H1 (cell line): ENCODE results near the gene TAF9B. TPM values are rescaled to one million over a fixed set of nuclear protein-coding genes. Genes with fewer than 3 reads are reported as not detected.

ENCODE experiments used
- BRCA1 ChIP-seq: IDR thresholded peaks from 2 replicates; pipeline ENCODE4 v1.6.1; 2012; ENCODE audit warnings: low read depth, low read length, improper control_type of control experiment
- CHD7 ChIP-seq: fragments of 300-600 bp; sonication (generic); IDR thresholded peaks from 2 replicates; pipeline ENCODE4 v1.7.1; 2012; ENCODE audit warnings: low read length, moderate library complexity, mild to moderate bottlenecking, inconsistent platforms; ENCODE audit not compliant: insufficient replicate concordance
- CTBP2 ChIP-seq: IDR thresholded peaks from 2 replicates; pipeline ENCODE4 v1.7.0; 2011; ENCODE audit warnings: borderline replicate concordance, mild to moderate bottlenecking, moderate library complexity, mixed read lengths, low read length; ENCODE audit not compliant: insufficient read depth, insufficient read length
- GTF2F1 ChIP-seq: IDR thresholded peaks from 2 replicates; pipeline ENCODE4 v1.6.1; 2012; ENCODE audit warnings: low read depth, low read length, improper control_type of control experiment, borderline replicate concordance
- KDM1A ChIP-seq: fragments of 200-600, 300-600 bp; sonication (generic); IDR thresholded peaks from 2 replicates; pipeline ENCODE4 v1.7.1; 2016; ENCODE audit warnings: mild to moderate bottlenecking, low read length, borderline replicate concordance
- POLR2AphosphoS5 ChIP-seq: IDR thresholded peaks from 2 replicates; pipeline ENCODE4 v1.6.1; 2011; ENCODE audit warnings: low read depth, low read length
- SIN3A ChIP-seq, 2 experiments: IDR thresholded peaks in 1 of 2; conservative IDR thresholded peaks in 1 of 2; 2 replicates each; pipeline ENCODE4 v1.6.1; 2011 to 2012; ENCODE audit warnings: low read length in 2 of 2, improper control_type of control experiment in 1 of 2, low read depth in 1 of 2, mild to moderate bottlenecking in 1 of 2
- SP4 ChIP-seq: IDR thresholded peaks from 2 replicates; pipeline ENCODE4 v1.6.1; 2012; ENCODE audit warnings: low read length, inconsistent platforms
- YY1 ChIP-seq: IDR thresholded peaks from 2 replicates; pipeline ENCODE4 v1.6.1; 2011; ENCODE audit warnings: low read depth, mild to moderate bottlenecking, low read length
- polyA plus RNA-seq, 7 experiments: library from polyadenylated mRNA; depleted of rRNA in 3 of 7; stranded (reverse) in 5 of 7; unstranded in 2 of 7; fragments of >200 nt in 5 of 7; fragments of 200-250 nt in 2 of 7; gene quantifications; 1 replicate in 5 of 7; 2 replicates in 1 of 7; 4 replicates in 1 of 7; pipeline versions ENCODE4 v1.2.1 to v1.2.3, GENCODE V29; 2011 to 2013; ENCODE audit warnings: missing spikeins in 2 of 7, mixed read lengths in 2 of 7
- total RNA-seq: library from RNA; stranded (reverse); fragmentation: NEBNext Ultra II Directional; extraction: Animal tissue kit (Norgen Biotek cat#: 25700); gene quantifications from 2 replicates; pipeline ENCODE4 v1.2.1, GENCODE V29; 2021
- TF ChIP-seq, protein P1 (sequence below): IDR thresholded peaks from 2 replicates; pipeline ENCODE4 v1.6.1; 2012; ENCODE audit warnings: low read length, inconsistent platforms

Gene TAF9B
- total and polyA plus RNA-seq, 2 of the 8 experiments (the other 6 are each of a cell fraction or from before 2014, with no cell fraction given), result 23.8 to 42.8 TPM

DNA sequence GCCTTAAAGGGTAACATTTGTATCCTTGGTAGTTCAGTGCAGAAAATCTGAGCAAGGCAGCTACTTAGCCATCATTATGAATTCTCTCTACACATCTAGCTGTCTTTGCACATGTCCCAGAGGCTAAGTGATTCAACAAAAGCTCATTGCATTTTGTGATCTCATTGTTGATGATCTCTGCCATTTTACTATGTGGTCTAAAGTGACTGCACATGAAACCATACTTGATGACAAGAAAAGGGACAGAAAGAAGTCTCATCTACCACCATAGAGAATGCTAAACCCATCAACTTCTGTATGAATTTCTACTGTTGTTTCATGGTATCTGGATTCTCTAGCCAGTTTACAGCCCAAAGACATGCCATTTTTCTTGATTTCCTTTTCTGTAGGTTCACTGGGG is 41.3 kb downstream of the TAF9B start (continued):
- no peak for TF ChIP-seq CHD7
- no peak for TF ChIP-seq GTF2F1
- TF ChIP-seq CTBP2, result no peak
- TF ChIP-seq SP4, result no peak
- no peak for TF ChIP-seq BRCA1
- TF ChIP-seq, protein P1, sequence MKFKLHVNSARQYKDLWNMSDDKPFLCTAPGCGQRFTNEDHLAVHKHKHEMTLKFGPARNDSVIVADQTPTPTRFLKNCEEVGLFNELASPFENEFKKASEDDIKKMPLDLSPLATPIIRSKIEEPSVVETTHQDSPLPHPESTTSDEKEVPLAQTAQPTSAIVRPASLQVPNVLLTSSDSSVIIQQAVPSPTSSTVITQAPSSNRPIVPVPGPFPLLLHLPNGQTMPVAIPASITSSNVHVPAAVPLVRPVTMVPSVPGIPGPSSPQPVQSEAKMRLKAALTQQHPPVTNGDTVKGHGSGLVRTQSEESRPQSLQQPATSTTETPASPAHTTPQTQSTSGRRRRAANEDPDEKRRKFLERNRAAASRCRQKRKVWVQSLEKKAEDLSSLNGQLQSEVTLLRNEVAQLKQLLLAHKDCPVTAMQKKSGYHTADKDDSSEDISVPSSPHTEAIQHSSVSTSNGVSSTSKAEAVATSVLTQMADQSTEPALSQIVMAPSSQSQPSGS, result no peak
- TF ChIP-seq KDM1A, result no peak
- no peak for TF ChIP-seq SIN3A (conservative IDR thresholded peaks at IDR 0.05 in 1 of 2, IDR thresholded peaks at IDR 0.05 in 1 of 2; ENCODE audit: low read depth in 1 of 2, low read length in 2 of 2)
- no peak for TF ChIP-seq POLR2AphosphoS5
- TF ChIP-seq YY1, result no peak
